Measurements from ENCODE around the gene CNTD1. TPM values are rescaled to one million over a fixed set of nuclear protein-coding genes. Genes with fewer than 3 reads are reported as not detected.

CNTD1 gene
- total RNA-seq, 2 experiments from 2014 or later: not detected

Small RNAs within 50 kb of the gene (microRNA-seq; reads per million reads assigned to microRNA genes)
- gene MIR6781 (ENCODE audit: borderline microRNAs expressed, borderline number of aligned reads, borderline replicate concordance): 3.9 reads per million, percentile 5 among the genes with 10 or more reads in this experiment

Other genes starting within 250 kb of the CNTD1 start
- gene HSD17B1, start 245.9 kb upstream of the CNTD1 start, total RNA-seq: under 1 TPM; 0.44 to 0.52 TPM
- gene COASY, start 236.7 kb upstream of the CNTD1 start, total RNA-seq: 100 to 1,000 TPM in 1 of 2 experiments, 10 to 100 TPM in 1; 92.8 to 103 TPM
- 10 to 100 TPM; 38.4 to 39.7 TPM for gene MLX, start 231.8 kb upstream of the CNTD1 start, total RNA-seq
- 10 to 100 TPM; 26.4 to 29.4 TPM for gene PSMC3IP, start 221.1 kb upstream of the CNTD1 start, total RNA-seq
- gene RETREG3, start 189.5 kb upstream of the CNTD1 start, total RNA-seq: 10 to 100 TPM; 33.7 to 35.3 TPM
- gene TUBG1, start 189.2 kb upstream of the CNTD1 start, total RNA-seq: 100 to 1,000 TPM in 1 of 2 experiments, 10 to 100 TPM in 1; 92.6 to 101 TPM
- 10 to 100 TPM in 1 of 2 experiments, 1 to 10 TPM in 1; 9.3 to 10.1 TPM for gene TUBG2, start 139.6 kb upstream of the CNTD1 start, total RNA-seq
- gene PLEKHH3, start 121.9 kb upstream of the CNTD1 start, total RNA-seq: 1 to 10 TPM; 1.1 to 1.2 TPM
- under 1 TPM; 0.38 to 0.65 TPM for gene CCR10, start 117.0 kb upstream of the CNTD1 start, total RNA-seq
- gene CNTNAP1, start 116.3 kb upstream of the CNTD1 start, total RNA-seq: 1 to 10 TPM; 1.8 to 1.9 TPM
- gene EZH1, start 53.8 kb upstream of the CNTD1 start, total RNA-seq: 10 to 100 TPM; 29.7 to 33.9 TPM
- gene RAMP2, start 37.6 kb upstream of the CNTD1 start, total RNA-seq: not detected
- gene VPS25, start 25.4 kb upstream of the CNTD1 start, total RNA-seq: 10 to 100 TPM; 57.5 to 58.6 TPM
- under 1 TPM; 0.10 to 0.15 TPM for gene WNK4, start 18.3 kb upstream of the CNTD1 start, total RNA-seq
- 10 to 100 TPM; 31.8 to 36.6 TPM for gene COA3, start 157 bp upstream of the CNTD1 start, total RNA-seq
- 10 to 100 TPM; 72.7 to 77.4 TPM for gene BECN1, start 25.4 kb downstream of the CNTD1 start, total RNA-seq
- 100 to 1,000 TPM; 111 to 116 TPM for gene PSME3, start 34.5 kb downstream of the CNTD1 start, total RNA-seq
- gene AOC2, start 45.7 kb downstream of the CNTD1 start, total RNA-seq: 1 to 10 TPM; 1.7 to 2.0 TPM
- gene AOC3, start 52.3 kb downstream of the CNTD1 start, total RNA-seq: 1 to 10 TPM; 1.6 to 2.0 TPM
- not detected for gene G6PC1, start 101.9 kb downstream of the CNTD1 start, total RNA-seq
- gene AARSD1, start 165.6 kb downstream of the CNTD1 start, total RNA-seq: 10 to 100 TPM; 38.7 to 43.1 TPM
- gene PTGES3L, start 181.2 kb downstream of the CNTD1 start, total RNA-seq: under 1 TPM; 0.53 to 0.64 TPM
- gene RUNDC1, start 181.7 kb downstream of the CNTD1 start, total RNA-seq: 10 to 100 TPM in 1 of 2 experiments, 1 to 10 TPM in 1; 10.0 to 11.5 TPM
- 1,000 to 10,000 TPM; 1,552 to 1,589 TPM for gene RPL27, start 199.6 kb downstream of the CNTD1 start, total RNA-seq
- gene IFI35, start 207.9 kb downstream of the CNTD1 start, total RNA-seq: 10 to 100 TPM; 66.0 to 68.6 TPM
- gene VAT1, start 223.5 kb downstream of the CNTD1 start, total RNA-seq: 10 to 100 TPM; 45.3 to 49.6 TPM
- under 1 TPM in 1 of 2 experiments, not detected in 1; 0.07 TPM for gene RND2, start 226.4 kb downstream of the CNTD1 start, total RNA-seq